HG03045 (cell line): ENCODE results near the gene TTC23L.

ENCODE experiments used
- ATAC-seq: cut with Tn5 transposase; IDR thresholded peaks from one replicate; pipeline ENCODE4 v1.9.1; 2021; ENCODE audit warnings: mild to moderate bottlenecking, moderate library complexity; ENCODE audit not compliant: unreplicated experiment

TTC23L gene

DNA sequence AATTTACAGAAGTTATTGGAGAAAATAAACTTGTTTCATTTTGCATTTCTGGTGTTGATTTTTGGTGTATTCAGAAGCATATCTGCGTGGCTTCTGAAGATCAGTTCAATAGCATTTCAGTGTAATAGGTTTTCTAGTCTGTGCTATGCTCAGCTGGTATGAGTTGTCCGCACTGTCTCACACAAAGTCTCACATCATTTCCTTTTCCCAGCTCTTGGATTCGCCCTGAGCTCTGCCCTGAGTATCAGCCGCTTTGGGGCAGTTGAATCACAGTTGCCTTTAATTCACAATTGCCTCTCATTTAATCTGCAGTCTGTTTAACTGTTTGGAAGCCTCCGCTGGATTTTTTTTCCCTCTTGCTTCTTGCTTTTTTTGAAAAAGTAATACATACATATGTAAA is 6.4 kb upstream of the TTC23L start:
- no peak for ATAC-seq

DNA sequence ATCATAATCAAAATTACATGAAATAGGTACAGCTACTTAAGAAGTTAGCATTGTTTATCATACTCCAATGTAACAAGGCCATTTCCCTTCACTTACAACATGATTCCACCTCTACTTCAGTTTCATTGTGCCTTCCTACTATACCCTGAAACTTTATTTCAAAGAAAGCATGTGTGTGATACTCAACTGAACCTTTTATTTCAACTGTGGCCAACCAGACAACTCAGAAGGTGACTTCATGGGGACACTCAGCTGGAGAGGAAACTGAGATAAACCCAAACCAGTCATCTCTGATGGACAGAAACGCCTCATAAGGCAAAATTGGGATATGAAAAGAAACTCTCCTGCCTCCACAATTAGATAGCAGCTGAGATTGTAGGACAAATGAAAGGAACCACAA is 5.9 kb upstream of the TTC23L start:
- ATAC-seq, result no peak

DNA sequence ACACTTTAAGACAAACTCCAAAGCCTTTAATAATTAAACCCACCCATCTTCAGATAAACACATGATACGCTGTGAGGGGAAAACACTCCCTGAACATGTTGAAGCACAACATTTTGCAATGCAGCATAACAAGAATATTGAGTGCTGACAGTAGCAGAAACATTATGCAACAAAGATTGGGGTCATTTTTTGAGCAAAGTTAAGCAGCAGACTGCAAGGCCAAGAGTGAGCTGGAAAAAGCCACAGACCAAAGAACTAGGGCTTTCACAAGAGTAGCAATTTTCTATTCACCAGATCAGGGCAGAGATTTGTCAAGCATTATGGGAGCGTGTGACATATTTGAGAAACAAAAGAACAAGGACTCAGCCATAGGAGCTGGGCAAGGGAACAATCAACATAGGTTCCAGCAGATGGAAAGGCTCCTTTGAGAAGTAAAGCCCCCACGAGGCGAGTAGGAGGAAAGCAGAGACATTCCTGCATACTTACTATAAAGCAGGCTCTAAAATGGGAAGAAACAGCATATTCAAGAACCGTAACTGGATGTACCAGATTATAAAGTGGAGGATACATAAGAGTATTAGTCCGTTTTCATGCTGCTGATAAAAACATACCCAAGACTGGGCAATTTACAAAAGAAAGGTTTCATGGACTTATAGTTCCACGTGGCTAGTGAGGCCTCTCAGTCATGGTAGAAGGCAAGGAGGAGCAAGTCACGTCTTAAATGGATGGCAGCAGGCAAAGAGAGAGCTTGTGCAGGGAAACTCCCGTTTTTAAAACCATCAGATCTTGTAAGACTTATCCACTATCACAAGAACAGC is 4.8 kb upstream of the TTC23L start:
- no peak for ATAC-seq

DNA sequence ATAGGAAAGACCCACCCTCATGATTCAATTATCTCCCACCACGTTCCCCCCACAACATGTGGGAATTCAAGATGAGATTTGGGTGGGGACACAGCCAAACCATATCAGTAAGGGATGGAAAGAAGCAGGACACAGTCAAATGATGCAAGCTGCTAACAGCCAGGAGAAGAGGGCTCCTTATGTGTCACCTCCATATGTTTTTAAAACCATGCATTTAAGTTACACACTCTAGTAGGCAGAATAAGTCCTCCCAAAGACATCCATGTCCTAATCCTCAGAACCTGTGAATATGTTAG is 4.2 kb upstream of the TTC23L start:
- ATAC-seq, result no peak

DNA sequence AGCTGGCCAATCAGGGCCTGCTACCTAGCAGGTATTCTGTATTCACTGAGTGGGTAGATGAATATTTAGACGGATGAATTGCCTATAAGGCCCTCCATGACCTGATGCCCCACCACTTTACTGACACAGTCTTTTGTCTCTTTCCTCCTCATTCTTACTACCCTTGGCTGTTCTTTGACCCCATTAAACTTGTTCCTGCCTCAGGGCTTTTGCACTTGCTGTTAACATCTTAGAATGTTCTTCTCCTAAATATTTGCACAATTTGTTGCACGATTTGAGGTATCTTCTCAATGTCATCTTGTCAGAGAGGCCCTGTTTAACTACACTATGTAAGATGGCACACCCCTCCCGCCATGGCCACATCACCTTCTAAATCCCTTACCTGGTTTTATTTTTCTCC is 3.3 kb upstream of the TTC23L start:
- no peak for ATAC-seq

DNA sequence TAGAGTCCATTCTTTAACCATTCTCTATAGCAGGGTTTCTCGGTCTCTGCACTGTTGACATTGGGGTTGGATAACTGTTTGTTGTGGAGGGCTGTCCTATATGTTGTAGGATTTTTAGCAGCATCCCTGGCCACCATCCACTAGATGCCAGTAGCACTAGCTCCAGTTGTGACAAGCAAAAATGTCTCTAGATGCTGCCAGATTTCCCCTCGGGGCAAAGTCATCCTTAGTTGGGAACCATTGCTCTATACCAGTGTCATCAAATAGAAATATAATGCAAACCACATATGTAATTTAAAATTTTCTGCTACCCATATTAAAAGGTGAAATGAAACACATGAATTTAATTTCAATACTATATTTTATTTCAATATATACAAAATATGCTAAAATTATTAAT is 2.9 kb downstream of the TTC23L start:
- ATAC-seq, result no peak

DNA sequence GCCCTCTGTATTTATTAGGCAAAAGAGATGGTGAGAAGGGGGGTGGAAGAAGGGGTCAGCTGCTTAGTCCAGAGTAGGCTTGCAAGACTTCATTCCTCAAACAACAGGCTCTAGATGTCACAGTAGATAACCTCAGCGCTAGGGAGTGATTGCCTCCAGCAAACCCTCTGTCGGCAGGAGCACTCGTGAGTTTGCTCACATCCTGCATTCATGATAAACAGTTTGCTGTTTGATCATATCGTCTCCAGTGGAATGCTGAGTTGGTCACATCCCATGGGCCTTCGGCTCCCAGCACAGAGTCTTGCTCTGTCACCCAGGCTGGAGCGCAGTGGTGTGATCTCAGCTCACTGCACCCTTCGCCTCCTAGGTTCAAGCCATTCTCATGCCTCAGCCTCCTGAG is 3.6 kb downstream of the TTC23L start:
- no peak for ATAC-seq

DNA sequence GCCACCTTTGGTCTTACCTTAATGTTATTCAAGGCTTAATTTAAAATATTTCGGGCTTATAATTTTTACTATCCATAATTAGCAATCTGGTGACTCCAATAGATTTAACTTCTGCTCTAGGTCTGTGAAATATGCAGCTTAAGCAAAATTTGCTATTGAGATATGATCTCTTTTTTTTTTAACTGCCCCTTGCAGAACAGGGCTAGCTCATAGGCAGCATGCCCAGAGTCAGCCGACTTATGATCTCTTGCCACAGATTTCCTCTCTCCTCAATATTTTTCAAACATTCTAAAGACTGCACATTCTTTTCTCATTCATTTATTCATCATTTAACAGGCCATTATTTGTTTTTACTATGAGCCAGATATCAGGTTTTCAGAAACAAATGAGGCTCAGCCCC is 4.5 kb downstream of the TTC23L start:
- no peak for ATAC-seq

DNA sequence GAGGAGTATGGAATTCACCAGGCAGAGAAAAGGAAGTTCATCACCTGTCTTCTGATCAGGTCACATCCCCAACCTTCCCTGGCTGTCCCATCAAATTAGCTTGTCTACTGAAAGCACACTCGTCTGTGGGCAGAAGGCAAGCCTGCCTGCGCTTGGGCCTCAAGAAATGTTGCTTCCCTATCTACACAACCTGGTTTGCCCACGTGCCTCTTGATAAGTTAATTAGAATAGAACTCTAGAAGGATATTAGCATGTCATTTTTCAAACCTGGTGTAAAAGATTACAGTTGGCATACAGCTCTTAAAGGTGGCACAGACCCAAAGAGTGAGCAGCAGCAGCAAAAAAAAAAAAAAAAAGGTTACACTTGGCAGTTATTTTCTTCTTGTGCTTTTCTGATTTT is 5.1 kb downstream of the TTC23L start:
- ATAC-seq, result no peak

DNA sequence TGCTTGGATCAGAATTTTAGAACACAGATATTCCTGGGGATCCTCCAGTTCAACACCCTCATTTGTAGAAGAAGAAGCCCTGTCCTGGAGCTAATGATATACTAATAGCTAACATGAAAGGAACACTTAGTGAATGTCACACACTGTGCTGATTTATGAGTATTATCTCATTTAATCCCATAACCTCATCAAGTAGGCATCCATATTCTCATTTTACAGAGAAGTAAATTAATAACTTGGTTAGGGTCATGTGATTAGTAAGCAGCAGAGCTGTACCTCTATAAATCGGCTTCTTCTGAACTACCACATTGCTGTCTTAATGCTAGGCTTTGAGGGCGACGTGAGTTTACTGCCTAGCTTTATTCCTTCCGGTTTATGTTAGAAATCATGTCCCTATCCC is 6.0 kb downstream of the TTC23L start:
- no peak for ATAC-seq

DNA sequence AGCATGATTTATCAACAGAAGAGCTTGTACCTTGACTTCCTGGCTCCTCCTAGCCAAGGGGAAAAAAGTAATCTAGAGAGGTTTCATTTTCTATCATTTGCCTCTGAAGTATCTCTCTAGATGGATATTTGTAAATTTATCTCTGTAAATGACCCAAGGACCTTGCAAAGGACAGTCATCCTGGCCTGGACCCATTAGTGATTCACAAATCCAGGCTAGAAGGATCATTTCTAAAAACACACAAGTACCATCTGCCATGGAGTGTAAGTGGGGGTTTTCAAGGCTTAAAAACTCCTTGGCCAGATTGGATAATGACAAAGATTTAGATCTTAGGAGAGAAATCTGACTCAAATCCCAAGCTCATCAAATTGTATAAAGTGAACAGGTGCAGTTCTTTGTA is 8.1 kb downstream of the TTC23L start:
- ATAC-seq, result no peak

DNA sequence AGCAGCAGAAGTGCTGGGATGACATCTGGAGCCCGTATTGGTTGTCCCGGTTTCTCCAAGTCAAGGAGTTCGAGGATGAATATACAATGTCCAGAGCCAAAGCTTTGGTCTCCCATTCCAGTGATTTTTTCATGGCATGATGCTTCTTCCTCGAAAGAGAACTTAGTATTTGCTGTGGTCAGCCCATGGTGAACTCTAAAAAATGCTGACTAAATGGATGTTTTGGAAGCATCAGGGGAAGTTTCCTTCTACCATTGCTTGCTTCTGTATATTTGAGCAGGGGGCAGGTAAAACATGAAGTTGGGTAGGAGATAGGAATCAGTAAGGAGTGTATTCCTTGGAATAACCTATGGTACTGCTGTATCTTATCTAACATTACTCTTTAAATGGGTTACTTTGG is 8.6 kb downstream of the TTC23L start:
- no peak for ATAC-seq

DNA sequence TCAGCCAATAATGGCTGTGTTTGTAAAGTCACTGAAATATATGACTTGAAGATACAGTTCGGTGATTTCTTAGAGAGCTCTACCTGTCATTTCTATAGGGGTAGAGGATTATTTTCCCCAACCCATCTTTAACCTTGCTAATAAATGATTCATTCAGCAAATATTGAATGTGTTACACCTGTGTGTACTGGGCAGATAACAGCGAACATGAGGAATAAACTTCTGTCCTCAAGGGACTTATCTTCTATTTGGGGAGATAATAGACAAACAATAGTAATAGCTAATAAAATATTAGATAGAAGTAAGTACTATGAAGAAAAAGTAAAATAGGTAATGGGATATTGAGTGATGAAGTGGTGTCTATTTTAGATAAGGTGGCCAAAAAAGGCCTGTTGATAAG is 9.3 kb downstream of the TTC23L start:
- ATAC-seq, result no peak

DNA sequence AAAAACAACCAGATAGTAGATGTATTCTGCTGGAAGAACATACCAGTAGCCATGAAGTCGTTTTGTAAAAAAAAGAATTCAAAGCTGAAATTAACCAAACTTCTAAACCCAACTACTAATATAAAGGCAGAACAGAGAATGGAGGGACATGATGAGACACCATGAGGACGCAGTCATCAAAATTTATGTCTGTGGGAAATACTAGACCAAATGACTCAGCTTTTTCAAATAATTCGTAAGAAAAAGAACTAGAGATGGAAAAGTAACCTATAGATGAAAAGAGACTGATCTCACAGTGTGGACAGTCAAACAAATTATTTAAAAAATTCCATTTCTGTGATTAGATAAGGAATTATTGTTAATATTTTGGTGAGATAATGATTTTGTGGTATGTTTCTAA is 10.3 kb downstream of the TTC23L start:
- ATAC-seq, result no peak

DNA sequence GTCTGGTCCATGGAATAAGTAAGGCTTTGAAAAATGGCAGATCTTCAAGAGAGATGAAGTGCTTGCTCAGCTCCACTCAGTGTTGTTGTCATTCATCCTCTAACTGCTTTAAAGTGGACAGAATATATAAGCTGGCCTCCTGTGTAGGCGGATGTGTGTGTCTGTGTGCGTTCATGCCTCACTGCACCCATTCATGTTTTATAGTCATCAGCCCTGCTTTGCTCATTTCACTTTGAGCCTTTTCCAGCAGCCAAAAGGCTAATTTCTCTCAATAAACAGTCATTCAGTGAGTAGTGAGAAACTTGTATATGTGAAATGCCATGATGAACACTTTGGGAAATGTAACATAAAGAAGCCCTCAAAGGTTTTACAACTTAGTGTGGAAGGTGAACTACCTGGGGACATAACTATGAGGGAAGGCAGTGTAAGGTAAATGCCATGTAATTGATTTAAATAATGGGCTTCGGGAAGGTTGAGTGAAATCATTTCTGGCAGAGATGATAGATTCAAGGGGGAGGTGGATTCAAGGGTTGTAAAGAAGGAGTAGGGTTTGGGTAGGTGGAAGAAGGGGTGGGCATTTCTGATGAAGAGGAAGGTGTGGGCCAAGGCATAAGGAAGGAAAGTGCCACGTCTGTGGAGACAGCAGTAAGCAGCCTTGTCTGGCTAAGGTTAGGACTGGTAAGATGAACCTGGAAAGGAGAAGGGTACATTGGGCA is 15.7 kb downstream of the TTC23L start:
- ATAC-seq, result peak; percentile 87

DNA sequence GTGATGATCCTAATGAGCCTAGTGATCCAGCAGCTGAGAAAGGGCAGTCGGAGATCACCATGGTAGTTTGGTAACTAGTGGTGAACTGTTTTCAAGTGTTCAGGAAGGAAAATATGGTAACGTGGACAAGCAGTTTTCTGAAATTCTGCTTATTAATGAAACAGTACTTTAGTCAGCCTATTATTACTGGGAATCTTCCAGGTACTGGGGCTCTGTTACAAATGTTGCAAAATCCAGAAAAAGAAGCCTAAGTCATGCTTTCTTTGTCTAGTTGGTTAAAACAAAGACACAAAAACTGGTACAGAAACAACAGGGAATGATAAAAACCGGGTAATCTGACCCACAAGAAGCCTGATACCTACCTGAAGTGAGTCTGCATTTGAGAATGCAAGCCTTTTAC is 18.2 kb downstream of the TTC23L start:
- no peak for ATAC-seq

DNA sequence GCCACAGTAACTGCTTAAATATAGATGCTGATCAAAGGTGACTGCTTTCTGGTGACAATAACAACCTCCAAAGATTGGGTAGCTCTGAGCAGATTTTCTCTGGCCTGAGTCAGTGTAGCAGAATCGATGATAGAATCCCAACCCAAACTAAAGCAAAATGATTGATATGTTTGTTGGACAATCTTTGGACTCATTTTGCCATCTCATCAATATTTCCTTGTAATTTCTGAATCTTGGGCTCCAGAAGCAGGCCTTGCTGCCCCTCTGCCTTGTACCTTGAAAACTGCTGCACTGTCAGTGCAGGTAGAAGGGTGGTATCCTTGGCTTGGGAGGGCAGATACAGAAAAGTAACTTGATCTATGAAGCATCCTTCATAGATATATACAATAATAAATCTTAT is 18.9 kb downstream of the TTC23L start:
- no peak for ATAC-seq

DNA sequence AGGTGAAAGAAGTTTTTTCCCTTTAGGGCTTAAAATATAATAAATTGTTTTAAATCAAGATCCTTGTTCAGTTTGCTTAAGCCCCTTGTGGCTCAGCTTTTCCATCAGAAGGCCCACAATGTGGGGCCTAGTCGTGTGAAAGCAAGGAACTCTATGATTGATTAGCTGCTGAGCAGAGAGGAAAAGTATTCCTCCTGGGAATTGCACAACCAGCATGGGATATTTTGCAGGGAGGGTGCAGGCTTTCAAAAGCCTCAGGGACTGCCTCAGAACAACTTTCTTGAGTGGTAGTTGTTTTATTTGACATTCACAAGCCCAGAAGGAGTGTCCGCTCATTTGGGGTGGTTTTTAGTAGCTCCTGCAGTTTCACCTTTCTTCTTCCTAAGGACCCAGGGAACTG is 19.8 kb downstream of the TTC23L start:
- ATAC-seq, result no peak

DNA sequence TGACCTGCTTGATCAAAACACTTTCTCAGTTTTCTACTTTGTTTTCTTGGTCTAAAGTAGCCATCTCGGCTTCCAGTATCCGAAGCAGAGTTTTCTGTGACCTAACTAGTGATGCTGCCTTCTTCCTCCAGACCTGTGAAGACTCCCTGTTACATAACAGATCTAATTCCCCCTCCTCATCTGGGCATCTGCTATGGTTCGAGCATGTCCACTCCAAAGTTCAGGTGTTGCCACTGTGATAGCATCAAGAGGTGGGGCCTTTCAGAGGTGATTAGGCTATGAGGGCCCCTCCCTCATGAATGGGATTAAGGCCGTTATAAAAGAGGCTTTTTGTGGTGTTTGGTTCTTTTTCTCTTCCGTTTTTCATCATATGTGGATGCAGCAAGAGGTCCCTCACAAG is 20.3 kb downstream of the TTC23L start:
- ATAC-seq, result no peak

DNA sequence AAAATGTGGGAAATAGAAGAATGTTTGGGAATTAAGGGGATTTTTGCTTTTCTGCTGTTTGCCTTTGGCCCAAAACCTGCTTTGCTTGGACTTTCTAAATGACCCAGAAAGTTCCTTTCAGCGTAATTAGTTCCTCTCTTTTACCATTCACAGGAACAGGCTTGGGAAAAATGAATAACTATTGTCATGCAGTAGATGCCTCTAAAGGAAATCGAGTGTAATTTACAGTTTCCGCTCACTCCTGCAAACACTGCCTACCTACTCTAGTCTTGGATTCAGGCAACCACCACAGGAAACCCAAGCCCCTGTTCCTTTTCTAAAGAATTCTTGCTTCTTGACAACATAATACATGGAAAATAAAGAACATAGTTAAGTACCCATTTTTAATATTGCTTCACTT is 25.0 kb downstream of the TTC23L start:
- ATAC-seq, result no peak

DNA sequence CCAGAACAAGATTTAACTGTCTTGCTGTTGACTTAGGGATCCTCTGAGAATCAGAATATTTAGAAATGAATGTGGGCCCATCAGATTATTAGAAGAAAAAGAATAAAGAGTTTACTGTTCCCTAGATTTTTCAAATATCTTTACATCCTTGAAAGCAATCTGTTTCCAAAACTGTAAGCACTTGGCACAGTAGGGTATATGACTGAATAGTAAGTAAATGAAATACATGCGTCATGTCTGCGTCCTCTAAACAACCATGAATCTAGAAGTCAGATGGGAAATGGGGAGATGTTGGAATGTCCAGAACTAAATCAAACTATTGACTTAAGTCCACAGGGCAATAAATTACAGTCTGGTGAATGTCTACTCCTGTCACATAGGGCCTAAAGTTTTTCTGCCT is 26.1 kb downstream of the TTC23L start:
- no peak for ATAC-seq

DNA sequence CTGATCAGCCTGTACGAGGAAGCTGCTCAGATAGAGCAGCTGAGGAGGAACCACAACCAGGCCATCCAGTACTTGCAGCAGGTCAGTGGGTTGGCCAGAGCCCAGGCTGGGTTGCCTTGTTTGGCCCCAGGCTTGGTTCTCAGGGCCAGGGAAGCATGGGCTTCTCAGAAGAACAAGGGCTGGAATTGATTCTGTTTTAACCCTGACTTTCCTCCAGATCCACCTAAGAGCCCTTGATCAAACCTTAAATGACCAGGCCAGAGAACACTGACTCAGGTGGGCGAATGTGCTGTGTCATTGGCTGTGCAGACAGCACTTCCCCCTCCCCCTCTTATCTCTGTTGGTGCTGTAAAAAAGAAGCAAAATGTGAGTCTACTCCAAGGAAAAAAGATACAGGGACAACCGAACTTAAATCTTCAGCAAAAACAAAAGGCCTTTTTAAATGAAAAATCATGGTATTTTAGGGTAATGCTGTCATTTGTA is 28.1 kb downstream of the TTC23L start:
- ATAC-seq, result no peak

DNA sequence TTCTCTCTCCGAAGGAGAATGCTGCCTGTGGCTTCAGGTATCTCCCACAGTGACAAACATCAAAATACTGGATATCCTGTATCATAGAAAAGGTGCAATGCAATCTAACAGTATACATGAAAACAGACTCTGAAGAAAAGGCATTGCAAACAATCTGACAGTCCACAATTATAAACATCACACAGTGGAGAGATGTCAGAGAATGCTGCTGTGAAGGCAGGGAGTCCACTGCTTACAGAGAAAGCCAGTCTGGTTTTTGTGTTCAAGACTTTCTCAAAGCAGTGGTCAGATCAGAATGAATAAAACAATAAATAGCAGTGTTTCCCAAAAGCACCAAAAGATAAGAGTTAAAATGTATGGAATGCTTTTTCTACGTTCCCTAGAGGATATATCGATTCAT is 28.7 kb downstream of the TTC23L start:
- no peak for ATAC-seq
